NCI-H2107 (cell line): ENCODE measurements around the gene NDP.
"Not testable (repeated sequence)": the region's sequence is repeated elsewhere in the genome, so short reads cannot be mapped to it uniquely, and the experiment has no call there.

Experiments used
- DNase-seq: peaks from one replicate; lab custom pipeline; 2025; lab: John Stamatoyannopoulos, UW

The NDP gene

GRCh38 chrX:43970528-43970927 is 2.7 kb downstream of the NDP start:
- DNase-seq, result no peak

GRCh38 chrX:43969504-43970501 is 3.4 kb downstream of the NDP start:
- no peak for DNase-seq

- DNase-seq, result no peak
Observed at GRCh38 chrX:43968359-43968781, 4.8 kb downstream of the NDP start.

GRCh38 chrX:43964936-43965335 is 8.3 kb downstream of the NDP start:
- no peak for DNase-seq

GRCh38 chrX:43963726-43964125 is 9.5 kb downstream of the NDP start:
- DNase-seq, result no peak

- DNase-seq, result no peak
Observed at GRCh38 chrX:43962636-43963035, 10.6 kb downstream of the NDP start.

- DNase-seq, result no peak
Observed at GRCh38 chrX:43961699-43962098, 11.5 kb downstream of the NDP start.

GRCh38 chrX:43958529-43958928 is 14.7 kb downstream of the NDP start:
- DNase-seq, result peak; percentile 18

- no peak for DNase-seq
Observed at GRCh38 chrX:43956034-43956433, 17.2 kb downstream of the NDP start.

GRCh38 chrX:43953218-43953617 is 20.0 kb downstream of the NDP start:
- no peak for DNase-seq

- no peak for DNase-seq
Observed at GRCh38 chrX:43949669-43950068, 23.5 kb downstream of the NDP start.

GRCh38 chrX:43940816-43941474 is 32.2 kb downstream of the NDP start:
- no peak for DNase-seq

GRCh38 chrX:43939187-43939926 is 33.8 kb downstream of the NDP start:
- no peak for DNase-seq

GRCh38 chrX:43922032-43922431 is 51.2 kb downstream of the NDP start:
- not testable (repeated sequence) for DNase-seq

- not testable (repeated sequence) for DNase-seq
Observed at GRCh38 chrX:43910772-43911171, 62.4 kb downstream of the NDP start.

- no peak for DNase-seq
Observed at GRCh38 chrX:43910012-43910411, 63.2 kb downstream of the NDP start.

GRCh38 chrX:43909141-43909540 is 64.0 kb downstream of the NDP start:
- no peak for DNase-seq

GRCh38 chrX:43899878-43900815 is 73.0 kb downstream of the NDP start:
- DNase-seq, result no peak
